NCI-H128 (cell line): ENCODE results near the gene SUSD3.
"Not testable (repeated sequence)": the region's sequence is repeated elsewhere in the genome, so short reads cannot be mapped to it uniquely, and the experiment has no call there.

Experiments used
- DNase-seq: peaks from one replicate; lab custom pipeline; 2025; ENCODE audit not compliant: unreplicated experiment; lab: John Stamatoyannopoulos, UW

Gene SUSD3

GRCh38 chr9:93108291-93109041 lies 50.0 kb downstream of the SUSD3 start:
- no peak for DNase-seq

DNA sequence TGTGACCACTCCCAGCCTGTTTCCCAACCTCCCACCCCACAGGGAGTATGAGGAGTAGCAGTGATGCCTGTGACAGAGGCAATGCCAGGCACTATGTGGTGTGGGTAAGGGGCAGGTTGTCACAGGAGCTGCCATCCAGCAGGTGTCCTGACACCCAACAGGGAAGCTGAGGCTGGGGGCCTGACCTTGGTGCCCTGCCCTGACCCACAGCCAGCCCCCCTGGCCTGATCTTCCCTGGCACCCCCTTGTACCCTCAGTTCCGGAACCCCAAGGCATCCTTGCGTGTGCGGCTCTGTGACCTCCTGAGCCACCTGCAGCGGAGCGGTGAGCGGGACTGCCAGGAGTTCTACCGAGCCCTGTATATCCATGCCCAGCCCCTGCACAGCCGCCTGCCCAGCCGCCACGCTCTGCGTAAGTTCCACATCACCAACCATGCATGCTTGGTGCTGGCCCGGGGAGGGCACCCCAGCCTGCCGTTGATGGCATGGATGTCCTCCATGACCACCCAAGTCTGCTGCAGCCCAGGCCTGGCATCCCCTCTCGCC lies 51.9 kb downstream of the SUSD3 start:
- DNase-seq, result no peak

DNA sequence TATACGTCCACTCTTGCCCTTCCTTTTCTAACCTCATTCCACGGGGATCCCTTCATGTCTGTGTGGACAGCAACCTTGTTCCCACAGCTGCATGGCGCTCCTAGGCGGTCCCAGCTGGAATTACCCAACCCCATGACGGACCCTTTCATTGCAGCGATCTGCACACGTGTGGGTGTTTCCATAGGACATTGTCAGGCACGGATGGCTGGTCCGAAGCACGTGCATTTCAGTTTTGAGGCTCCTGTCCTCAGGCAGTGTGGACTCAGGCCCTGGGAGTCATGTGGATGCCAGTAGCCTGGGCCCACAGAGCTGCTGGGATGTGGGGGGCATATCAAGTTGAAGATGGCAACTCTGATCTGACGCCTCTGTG lies 52.5 kb downstream of the SUSD3 start:
- no peak for DNase-seq

DNA sequence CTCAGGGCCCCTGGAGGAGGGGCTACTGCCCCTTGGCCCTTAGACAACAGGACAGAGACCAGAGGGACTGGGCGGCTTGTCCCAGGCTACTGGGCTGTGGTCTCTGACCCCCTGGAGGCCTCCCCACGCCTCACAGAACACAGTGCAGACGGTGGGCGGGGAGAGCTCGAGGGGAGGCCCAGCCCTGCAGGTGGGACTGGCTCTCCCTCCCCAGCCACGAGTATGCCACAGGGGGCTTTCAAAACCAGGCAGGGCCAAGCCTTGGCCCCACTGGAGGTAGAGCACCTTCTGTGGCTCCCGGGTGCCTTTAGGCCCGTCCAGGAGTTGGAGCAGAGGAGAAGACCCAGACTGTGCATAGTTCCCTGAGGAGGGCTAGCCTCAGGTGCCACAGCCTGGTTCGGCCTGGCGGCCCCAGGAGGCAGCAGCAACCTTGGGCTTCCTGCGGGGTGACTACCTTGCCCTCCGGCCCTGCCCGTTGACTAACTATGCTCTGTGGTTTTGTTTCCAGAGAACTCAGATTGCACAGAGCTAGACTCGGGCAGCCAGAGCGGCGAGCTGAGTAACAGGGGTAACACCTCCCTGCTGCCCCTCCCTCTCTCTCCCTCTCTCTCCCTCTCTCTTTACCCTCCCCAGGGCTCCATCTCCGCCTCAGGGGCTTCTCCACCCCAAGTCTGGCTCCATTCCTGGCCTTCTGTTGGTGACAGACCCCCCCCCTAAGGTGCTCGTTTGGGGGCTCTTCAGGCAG lies 53.0 kb downstream of the SUSD3 start:
- DNase-seq, result no peak

GRCh38 chr9:93112116-93112863 lies 53.8 kb downstream of the SUSD3 start:
- DNase-seq, result no peak

DNA sequence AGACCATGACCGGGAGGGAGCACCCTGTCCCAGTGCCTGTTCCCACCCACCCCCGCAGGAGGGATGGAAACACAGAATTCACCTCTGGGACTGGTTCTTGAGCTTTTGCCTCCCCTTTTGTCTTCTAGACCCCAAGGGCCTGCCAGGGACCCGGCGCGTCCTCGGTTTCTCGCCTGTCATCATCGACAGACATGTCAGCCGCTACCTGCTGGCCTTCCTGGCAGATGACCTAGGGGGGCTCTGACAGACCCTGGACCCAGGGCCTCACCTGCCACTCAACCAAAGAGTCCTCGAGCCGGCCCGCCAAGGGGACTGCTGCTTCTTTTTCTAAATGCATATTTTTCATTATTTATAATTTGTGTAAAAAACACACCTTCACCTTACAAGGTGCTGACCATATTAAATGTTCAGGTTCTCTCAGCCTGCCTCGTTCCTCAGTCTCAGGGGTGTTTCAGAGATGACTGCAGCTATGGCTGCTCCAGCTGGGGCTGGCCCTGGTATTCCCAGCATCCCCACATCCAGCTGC lies 54.4 kb downstream of the SUSD3 start:
- DNase-seq, result no peak

DNA sequence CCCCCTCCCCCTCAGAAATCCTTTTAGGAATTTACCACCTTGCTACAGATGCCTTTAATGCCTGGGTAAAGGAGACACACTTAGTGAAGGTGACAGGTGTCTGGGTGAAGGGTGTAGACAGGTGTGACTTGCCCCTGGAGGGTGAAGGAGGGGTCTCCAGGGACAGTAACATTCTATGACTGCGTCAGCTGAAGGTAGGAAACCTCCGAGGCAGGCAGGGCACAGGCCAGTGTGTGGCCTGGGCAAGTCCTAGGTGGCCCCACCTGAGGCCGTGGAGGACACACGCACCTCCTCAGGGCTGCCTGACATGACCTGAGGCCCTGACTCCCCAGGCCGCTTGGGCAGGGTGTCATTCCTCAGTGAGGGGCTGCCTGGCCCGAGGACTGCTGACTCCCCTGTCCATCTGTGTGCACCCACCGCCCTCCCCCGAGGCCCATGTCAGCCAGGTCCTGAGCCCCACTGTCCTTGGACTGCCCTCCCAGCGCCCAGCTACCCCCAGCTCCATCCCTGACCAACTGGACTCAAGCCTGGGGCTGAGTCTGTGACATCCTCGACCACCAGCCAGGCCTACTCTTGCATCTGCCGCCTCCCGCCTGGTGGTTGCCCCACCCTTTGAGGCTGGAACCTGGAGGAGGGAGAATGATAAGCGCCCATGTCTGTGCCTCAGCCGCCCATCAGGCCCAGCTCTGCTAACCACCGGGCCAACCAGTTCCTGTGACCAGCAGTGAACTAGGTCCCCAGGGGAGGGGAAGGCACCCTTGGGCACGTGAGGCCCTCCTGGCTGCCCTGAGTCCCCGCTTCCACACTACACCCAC lies 55.9 kb downstream of the SUSD3 start:
- no peak for DNase-seq

- no peak for DNase-seq
Observed at GRCh38 chr9:93114984-93115335, 56.5 kb downstream of the SUSD3 start.

GRCh38 chr9:93115486-93116071 lies 57.1 kb downstream of the SUSD3 start:
- no peak for DNase-seq

- DNase-seq, result no peak
Observed at GRCh38 chr9:93116072-93116961, 57.8 kb downstream of the SUSD3 start.

DNA sequence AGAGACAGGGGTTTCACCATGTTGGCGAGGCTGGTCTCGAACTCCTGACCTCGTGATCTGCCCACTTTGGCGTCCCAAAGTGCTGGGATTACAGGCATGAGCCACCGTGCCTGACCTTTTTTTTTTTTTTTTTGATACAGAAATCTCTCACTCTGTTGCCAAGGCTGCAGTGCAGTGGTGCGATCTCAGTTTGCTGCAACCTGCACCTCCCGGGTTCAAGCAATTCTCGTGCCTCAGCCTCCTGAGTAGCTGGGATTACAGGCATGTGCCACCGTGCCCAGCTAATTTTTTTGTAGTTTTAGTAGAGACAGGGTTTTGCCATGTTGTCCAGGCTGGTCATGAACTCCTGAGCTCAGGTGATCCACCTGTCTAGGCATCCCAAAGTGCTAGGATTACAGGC lies 59.0 kb downstream of the SUSD3 start:
- DNase-seq, result not testable (repeated sequence)

DNA sequence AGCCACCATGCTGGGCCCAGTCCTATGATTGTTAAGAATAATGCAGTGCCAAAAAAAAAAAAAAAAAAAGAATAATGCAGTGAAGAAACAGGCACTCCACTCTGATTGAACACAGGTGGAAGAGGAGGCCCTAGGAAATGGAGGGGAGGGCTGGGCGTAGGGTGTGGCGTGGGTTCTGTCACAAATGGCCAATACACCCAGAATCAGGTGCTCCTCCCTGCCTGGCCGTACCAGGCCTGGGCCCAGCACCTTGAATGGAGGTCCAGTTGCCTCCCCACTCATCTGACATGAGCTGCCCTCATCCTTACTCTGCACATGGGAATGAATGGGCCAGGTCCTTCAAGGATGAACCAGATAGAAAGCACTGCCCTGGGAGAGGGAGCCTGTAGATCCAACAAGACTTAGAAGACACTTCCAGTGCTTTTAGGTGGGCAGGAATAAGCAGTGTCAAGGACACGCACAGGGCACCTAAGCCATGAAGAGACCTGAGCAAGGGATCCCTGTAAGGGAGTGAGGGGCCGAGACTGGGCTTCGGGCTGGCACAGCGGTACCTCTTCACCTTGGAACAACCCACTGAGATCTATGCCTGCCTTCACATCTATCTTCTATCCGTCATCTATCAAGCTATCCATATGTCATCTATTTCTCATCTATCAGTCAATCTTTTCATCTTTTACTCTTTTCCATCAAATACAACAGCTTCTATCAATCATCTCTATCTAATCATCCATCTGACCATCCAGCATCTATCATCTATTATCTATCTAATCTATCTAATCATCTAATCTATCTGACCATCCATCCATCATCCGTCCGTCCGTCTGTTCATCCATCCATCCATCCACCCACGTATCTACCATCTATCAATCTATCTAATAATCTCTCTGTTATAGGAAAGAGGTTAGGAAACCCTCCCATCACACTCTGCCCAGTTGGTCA lies 59.7 kb downstream of the SUSD3 start:
- no peak for DNase-seq

DNA sequence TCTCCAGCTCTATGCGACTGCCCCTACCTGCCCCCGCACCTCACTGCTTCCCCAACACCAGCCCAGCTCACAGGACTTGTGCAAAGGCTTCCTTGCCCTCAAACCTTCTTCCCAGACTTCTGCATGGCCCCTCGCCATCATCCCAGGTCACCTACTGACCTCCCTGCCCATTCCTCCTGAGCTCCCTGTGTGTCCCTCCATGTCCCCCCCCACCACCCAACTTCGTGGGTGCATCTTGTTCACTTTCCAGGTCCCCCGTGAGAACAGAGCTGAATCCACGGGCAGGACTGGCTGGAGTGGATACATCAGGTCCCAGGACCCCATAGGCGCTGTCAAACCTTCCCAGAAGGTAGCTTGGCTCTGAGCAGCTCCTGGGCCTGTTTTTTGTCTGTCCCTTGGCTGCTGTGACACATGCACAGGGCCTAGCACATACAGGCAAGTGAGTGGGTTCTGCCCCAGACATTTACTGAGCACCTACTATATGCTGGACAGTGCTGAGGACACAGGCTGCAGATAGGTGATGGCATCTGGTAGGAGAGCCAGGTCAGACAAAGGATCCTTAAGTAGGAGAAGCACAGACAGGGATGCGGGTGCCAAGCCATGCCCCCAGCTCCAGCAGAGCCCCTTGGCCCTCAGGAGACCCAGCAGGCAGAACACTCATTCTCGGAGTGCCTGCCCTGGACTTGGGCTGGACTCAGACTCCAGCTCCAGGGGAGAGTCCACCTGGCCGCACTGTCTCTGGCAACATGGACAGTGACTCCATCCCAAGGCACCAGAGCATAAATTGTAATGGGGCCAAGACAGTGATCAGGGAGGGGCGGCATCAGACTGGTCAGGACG lies 60.6 kb downstream of the SUSD3 start:
- no peak for DNase-seq

- DNase-seq, result no peak
Observed at GRCh38 chr9:93119703-93119952, 61.1 kb downstream of the SUSD3 start.

DNA sequence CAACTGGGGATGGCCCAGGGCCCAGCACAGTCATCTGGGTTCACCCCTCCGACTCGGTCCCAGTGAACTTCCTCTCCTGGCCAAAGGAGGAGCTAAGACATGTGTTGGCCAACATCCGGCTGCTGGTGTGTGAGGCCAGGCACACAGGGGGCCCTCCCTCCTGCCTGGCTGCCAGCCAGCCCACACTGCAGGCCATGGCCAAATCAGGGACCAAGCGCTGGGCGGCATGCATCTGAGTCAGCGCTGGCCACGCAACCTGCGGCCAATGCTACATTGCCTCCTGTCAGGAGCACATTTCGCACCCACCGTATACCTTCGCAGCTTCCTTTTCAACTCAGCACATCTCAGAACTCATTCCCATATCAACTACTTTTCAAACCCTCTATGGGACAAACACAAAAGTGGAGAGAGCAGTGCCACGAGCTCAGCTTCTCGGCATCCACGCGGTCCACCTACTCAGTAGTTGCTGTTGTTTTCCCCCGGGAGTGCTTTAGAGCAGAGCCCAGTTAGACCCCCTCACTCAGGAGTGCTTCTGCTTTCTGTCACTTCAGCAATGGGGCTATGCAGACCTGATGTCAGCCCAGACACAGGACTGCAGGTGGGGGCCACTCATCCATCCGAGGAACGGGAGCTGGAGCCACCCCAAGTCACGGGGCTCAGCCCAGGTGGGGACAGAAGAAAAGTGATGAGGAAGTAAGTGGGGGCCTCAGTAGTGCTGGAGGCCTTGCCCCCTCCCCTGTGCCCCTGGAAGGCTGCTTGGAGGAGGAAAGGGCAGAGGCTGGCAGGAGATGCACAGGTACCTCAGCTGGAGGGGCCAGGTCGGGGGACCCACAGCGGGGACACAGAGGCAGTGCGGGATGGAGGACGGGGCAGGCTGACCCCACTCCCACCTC lies 61.7 kb downstream of the SUSD3 start:
- no peak for DNase-seq

GRCh38 chr9:93120846-93121315 lies 62.4 kb downstream of the SUSD3 start:
- DNase-seq, result no peak
